GM12872 (cell line): ENCODE measurements around the gene PINLYP.

Experiments used
- TF ChIP-seq, protein P1 (sequence below): IDR thresholded peaks from 3 replicates; pipeline ENCODE4 v1.5.1; 2011; ENCODE audit warnings: low read depth, mild to moderate bottlenecking, low read length, moderate library complexity; ENCODE audit not compliant: insufficient read depth

The PINLYP gene

DNA sequence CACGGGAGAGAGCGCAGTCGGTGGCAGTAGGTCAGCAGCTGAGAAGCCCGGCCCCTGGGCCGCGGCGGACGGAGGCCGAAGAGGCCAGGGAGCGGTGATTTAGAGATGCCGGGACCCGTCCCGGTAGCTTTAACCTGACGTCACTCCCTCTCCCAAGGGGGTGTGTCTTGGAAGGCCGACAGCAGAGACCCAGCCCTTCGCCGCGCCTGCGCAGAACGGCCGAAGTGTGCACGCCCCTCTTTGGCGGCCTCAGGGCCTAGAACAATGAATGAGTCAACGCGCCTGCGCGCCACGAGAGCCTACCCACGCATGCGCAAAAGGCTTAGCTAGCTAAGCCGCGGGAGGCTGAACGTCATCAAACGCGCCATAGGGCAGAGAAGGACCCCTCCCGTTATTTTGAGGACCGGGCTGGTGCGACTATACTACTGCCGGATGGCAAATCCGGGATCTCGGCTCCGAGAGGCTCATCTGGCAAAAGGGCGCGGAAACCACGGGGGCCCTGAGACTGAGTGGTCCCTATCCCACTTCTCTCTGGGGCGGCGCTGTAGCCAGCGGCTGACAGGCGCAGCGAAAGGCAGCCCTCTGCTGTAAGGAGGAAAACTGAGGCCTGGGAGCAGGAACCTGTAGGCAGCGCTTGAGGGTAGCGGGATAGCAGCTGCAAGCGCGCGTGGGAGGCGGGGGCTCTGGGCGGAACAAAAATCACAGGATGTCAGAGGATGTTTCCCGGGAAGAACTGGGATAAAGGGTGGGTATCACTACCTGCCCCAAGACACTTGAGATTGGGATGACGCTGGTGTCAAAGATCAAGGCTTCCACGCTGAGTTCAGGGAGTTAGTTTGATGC is 20.6 kb downstream of the PINLYP start, which contains the start of the genes IRGQ and ZNF576:
IRGQ (minus strand) TSS at position 136 of the 843 bp plus-strand sequence. CDS start 796 bp downstream, outside the sequence.
ZNF576 (plus strand) TSS at position 597 of the 843 bp plus-strand sequence. CDS start 514 bp downstream, outside the sequence.
- TF ChIP-seq, protein P1, sequence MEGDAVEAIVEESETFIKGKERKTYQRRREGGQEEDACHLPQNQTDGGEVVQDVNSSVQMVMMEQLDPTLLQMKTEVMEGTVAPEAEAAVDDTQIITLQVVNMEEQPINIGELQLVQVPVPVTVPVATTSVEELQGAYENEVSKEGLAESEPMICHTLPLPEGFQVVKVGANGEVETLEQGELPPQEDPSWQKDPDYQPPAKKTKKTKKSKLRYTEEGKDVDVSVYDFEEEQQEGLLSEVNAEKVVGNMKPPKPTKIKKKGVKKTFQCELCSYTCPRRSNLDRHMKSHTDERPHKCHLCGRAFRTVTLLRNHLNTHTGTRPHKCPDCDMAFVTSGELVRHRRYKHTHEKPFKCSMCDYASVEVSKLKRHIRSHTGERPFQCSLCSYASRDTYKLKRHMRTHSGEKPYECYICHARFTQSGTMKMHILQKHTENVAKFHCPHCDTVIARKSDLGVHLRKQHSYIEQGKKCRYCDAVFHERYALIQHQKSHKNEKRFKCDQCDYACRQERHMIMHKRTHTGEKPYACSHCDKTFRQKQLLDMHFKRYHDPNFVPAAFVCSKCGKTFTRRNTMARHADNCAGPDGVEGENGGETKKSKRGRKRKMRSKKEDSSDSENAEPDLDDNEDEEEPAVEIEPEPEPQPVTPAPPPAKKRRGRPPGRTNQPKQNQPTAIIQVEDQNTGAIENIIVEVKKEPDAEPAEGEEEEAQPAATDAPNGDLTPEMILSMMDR = no peak

DNA sequence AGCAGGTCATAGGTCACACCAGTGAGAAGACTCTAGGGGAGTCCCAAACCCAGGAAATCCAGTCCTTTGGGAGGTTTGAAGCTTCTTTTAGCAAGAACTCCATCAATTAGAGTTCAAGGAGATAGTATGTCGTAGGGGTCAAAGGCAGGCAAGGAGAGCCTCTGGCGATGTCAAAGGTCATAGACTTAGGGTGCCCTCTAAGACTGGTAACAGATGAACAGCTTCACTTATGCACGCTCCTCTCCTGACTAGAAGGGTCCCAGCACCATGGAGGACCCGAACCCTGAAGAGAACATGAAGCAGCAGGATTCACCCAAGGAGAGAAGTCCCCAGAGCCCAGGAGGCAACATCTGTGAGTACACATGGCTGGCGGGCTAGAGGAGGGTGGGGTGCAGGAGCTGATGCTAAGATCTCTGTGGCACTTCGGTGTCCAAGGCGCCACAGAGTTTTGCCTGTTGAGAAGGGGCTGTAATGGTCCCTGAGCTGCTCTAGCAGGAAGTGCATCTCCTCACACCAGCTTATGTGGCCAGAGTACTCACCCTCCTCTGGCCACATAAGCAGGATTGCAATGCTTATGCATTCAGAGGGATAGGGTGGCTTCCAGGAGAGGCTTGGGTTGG is 21.4 kb downstream of the PINLYP start:
- TF ChIP-seq, protein P1 = no peak

DNA sequence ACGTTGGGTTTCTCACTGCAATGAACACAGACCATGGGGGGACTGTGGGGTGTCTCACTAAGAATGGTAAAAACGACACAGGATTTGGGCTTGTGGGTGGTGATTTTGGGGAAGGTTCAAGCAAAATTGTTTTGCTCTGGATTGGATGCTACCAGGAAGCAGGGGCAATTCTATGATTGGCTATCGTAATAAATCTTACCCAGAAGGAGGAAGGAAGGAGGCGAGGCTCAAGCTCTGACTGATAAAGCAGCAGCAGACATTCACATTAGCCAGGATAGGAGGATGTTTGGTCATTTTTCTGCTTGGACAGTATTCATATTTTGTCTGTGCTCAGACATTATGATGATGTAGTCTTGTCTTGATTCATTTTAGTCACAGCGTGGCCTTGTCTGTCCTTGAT is 22.3 kb downstream of the PINLYP start:
- TF ChIP-seq, protein P1 = no peak

- TF ChIP-seq, protein P1 = no peak
These were observed 23.0 kb downstream of the PINLYP start for GRCh38 chr19:43598445-43599240.

DNA sequence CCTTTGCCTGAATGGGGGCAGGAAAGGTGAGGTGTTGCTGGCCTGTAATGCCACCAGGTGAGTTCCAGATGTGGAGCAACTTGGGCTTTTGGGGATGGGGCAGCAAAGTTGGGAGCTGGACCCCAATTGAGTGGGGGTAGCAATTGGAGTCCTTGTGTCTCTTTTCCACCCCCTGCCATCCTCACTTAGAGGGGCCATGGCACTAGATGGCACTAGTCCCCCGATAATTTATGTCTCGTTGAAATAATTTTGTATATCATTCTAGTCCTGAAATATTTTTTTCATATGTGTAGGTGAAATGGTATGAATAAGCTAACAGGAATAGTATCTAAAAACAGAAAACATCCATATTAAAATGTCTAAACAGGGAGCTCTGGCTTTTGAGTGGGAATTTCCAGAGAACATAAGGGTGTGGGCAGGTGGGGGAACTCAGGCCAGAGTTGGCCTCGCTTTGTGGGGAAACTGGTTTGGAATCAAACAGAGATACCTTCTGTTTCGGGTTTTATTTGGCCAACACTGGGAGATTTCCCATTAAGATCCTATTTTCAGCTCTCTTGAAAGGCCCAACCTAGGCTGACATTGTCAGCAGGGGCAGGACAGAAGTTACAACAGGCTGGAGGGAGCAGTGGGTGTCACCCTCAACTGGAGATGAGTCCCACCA is 24.2 kb downstream of the PINLYP start:
- TF ChIP-seq, protein P1 = no peak

GRCh38 chr19:43605875-43606568 is 30.4 kb downstream of the PINLYP start:
- TF ChIP-seq, protein P1 = no peak
